ENCODE measurements around the gene TMEM209.
A peak's percentile ranks its signal among the peaks of the same experiment; 100 is the strongest.

The TMEM209 gene

DNA sequence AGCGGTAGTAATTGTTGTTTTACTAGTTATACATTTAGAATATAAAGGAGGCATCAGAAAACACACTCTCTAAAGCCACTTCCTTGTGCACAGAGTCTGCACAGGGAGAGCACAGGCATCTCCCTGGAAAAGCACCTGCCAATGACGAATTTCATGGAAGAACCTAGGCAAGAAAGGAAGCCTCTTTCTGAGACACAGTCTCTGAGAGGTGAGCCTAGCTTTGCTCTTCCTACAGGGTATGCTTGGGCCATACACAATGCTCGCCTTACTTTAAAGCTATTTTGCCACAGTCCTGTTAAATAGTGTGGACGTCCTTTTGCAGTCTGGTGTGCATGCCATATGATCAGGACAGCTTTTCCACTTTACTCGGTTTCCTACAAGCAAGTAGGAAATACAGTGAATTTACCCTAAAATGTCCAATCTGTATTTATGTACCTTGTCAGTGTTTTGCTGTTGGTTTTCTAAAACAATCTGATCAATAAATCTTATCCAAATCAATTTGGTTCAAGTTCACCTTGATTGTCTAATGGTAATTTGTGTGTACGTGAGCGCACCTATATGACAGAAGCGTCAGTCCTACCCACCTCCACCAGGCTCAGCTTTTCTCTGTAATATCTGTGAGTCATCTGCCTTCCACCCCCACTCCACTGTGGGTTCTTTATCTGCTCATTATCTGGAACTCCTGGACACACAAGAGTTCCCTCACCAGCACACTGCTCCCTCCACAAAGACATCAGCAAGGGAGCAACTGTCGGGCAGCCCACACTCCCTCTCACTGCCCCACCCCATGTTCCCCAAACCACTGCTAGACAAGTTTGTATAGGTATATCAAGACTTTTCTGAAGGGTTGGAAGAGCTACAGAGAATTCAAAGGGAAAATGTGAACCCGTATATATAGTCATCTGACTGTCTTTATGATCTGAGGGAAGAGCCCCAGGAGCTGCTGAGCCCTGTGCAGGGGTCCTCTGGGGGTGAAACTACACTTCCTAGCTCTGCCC, 69.7 kb downstream of the TMEM209 start:
- Histone ChIP-seq H3K27me3 (ENCODE audit: control insufficient read depth in 1 of 2, insufficient read depth in 1 of 2, low read length in 2 of 2) (no peaks in the 10 kb centered on the region), H2BK12ac (ENCODE audit: low read length in 2 of 2) (no peak overlapping the region), H2BK120ac (ENCODE audit: low read depth, low read length) (no peak overlapping the region), H4K91ac (ENCODE audit: low read length) (no peak overlapping the region), H3K4ac (ENCODE audit: low read depth in 1 of 2, low read length in 2 of 2) (no peak overlapping the region), H3K9ac (ENCODE audit: low read length) (no peak overlapping the region), H3K4me1 (ENCODE audit: control insufficient read depth, insufficient read depth, low read depth, low read length) (peaks cover 7% of the 10 kb centered on the region), H2AFZ (ENCODE audit: low read depth, low read length) (no peak overlapping the region), H3K4me2 (ENCODE audit: low read length, poor library complexity, severe bottlenecking) (no peak overlapping the region), H3K4me3 (ENCODE audit: insufficient read depth in 1 of 2, low read depth in 1 of 2, low read length in 2 of 2) (no peak overlapping the region), H3K23ac (ENCODE audit: low read length in 2 of 2) (no peak overlapping the region), H2AK5ac (ENCODE audit: low read length, severe bottlenecking) (no peak overlapping the region), H3K79me1 (replicated peaks; ENCODE audit: low read length, poor library complexity, severe bottlenecking) (peaks cover 11% of the 10 kb centered on the region), H2BK15ac (ENCODE audit: low read depth, poor library complexity, severe bottlenecking) (no peak overlapping the region), H3K18ac (ENCODE audit: low read depth in 1 of 2, low read length in 2 of 2) (no peak overlapping the region), H3K14ac (ENCODE audit: low read length in 2 of 2) (no peak overlapping the region), H3K9me3 (ENCODE audit: control insufficient read depth, low read length) (no peaks in the 10 kb centered on the region), H2BK5ac (ENCODE audit: low read depth, low read length, poor library complexity, severe bottlenecking) (no peak overlapping the region), H3K27ac (ENCODE audit: low read length, poor library complexity, severe bottlenecking) (no peak overlapping the region), H4K8ac (ENCODE audit: low read length) (no peak overlapping the region), H3K36me3 (ENCODE audit: control insufficient read depth in 1 of 2, insufficient read depth in 2 of 2, low read depth in 1 of 2, low read length in 2 of 2) (peaks cover 24 to 60% of the 10 kb centered on the region in 2 experiments)
- 91% methylated on average over 8 of the region's 10 CpGs for WGBS
- peak; percentile 37 for DNase-seq

DNA sequence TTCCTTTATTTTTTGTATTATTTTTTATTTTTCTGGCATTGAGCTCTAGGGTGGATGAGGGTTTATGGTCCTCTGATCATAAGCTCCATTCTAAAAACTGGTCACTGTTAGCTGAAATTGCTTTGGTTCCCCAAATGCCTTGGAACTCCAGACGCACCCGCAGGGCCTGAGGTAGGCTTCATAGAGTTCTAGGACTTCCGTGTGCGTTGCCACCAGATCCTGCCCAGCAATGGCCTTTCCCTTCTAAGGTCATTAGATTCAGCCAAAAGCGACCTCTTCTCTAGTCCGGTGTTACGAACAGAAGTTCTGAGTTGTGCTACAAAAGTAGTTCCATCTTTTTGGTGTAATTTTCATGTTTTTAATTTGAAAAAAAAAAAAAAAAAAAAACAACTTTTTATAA, 70.5 kb downstream of the TMEM209 start:
- Histone ChIP-seq H2AK5ac (ENCODE audit: low read length, severe bottlenecking) (no peak overlapping the region), H2AFZ (ENCODE audit: low read depth, low read length) (no peak overlapping the region), H3K79me1 (replicated peaks; ENCODE audit: low read length, poor library complexity, severe bottlenecking) (peaks cover 11% of the 10 kb centered on the region), H3K4ac (ENCODE audit: low read depth in 1 of 2, low read length in 2 of 2) (no peak overlapping the region), H3K4me1 (ENCODE audit: control insufficient read depth, insufficient read depth, low read depth, low read length) (peaks cover 4% of the 10 kb centered on the region), H3K36me3 (ENCODE audit: control insufficient read depth in 1 of 2, insufficient read depth in 2 of 2, low read depth in 1 of 2, low read length in 2 of 2) (peaks cover 18 to 62% of the 10 kb centered on the region in 2 experiments), H4K91ac (ENCODE audit: low read length) (no peak overlapping the region), H4K8ac (ENCODE audit: low read length) (no peak overlapping the region), H3K4me3 (ENCODE audit: insufficient read depth in 1 of 2, low read depth in 1 of 2, low read length in 2 of 2) (no peak overlapping the region), H3K27me3 (ENCODE audit: control insufficient read depth in 1 of 2, insufficient read depth in 1 of 2, low read length in 2 of 2) (no peaks in the 10 kb centered on the region), H3K4me2 (ENCODE audit: low read length, poor library complexity, severe bottlenecking) (no peak overlapping the region), H3K27ac (ENCODE audit: low read length, poor library complexity, severe bottlenecking) (no peak overlapping the region), H3K9ac (ENCODE audit: low read length) (no peak overlapping the region), H2BK12ac (ENCODE audit: low read length in 2 of 2) (no peak overlapping the region), H2BK120ac (ENCODE audit: low read depth, low read length) (no peak overlapping the region), H3K14ac (ENCODE audit: low read length in 2 of 2) (no peak overlapping the region), H2BK15ac (ENCODE audit: low read depth, poor library complexity, severe bottlenecking) (no peak overlapping the region), H3K23ac (ENCODE audit: low read length in 2 of 2) (no peak overlapping the region), H3K9me3 (ENCODE audit: control insufficient read depth, low read length) (no peaks in the 10 kb centered on the region), H3K18ac (ENCODE audit: low read depth in 1 of 2, low read length in 2 of 2) (no peak overlapping the region), H2BK5ac (ENCODE audit: low read depth, low read length, poor library complexity, severe bottlenecking) (no peak overlapping the region)
- DNase-seq: no peak
- over 99% methylated on average over 7 of the region's 7 CpGs for WGBS

DNA sequence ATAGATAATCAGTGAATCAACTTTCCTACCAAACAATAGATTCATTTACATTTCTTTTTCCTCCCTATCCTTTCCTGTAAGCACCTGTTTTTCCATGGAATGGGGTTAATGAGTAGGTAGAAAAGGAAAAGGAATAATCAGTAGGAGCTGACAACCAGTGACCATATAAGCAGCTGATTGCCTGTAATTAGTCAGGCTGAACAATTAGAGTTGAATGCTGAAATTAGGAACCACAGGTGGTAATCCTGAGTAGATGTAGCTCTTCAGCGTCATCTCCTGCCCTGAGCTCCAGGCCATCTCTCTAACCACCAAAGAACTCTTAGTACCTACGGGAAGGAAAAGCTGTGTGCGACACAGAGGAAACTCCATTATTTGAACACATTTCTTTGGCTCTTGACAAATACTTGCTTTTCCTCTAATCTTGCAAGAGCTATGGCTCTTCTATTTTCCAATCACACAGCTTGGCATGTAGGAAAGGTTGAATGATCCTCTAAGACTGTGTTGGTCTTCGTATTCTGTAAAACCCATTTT, 71.0 kb downstream of the TMEM209 start:
- Histone ChIP-seq H3K9me3 (ENCODE audit: control insufficient read depth, low read length) (no peaks in the 10 kb centered on the region), H2BK12ac (ENCODE audit: low read length in 2 of 2) (no peak overlapping the region), H2AFZ (ENCODE audit: low read depth, low read length) (no peak overlapping the region), H3K4me2 (ENCODE audit: low read length, poor library complexity, severe bottlenecking) (no peak overlapping the region), H3K36me3 (ENCODE audit: control insufficient read depth in 1 of 2, insufficient read depth in 2 of 2, low read depth in 1 of 2, low read length in 2 of 2) (peaks cover 16 to 62% of the 10 kb centered on the region in 2 experiments), H2BK120ac (ENCODE audit: low read depth, low read length) (no peak overlapping the region), H3K14ac (ENCODE audit: low read length in 2 of 2) (no peak overlapping the region), H3K27ac (ENCODE audit: low read length, poor library complexity, severe bottlenecking) (no peak overlapping the region), H3K4me1 (ENCODE audit: control insufficient read depth, insufficient read depth, low read depth, low read length) (peaks cover 1% of the 10 kb centered on the region), H3K18ac (ENCODE audit: low read depth in 1 of 2, low read length in 2 of 2) (no peak overlapping the region), H3K23ac (ENCODE audit: low read length in 2 of 2) (no peak overlapping the region), H4K8ac (ENCODE audit: low read length) (no peak overlapping the region), H3K4me3 (ENCODE audit: insufficient read depth in 1 of 2, low read depth in 1 of 2, low read length in 2 of 2) (no peak overlapping the region), H4K91ac (ENCODE audit: low read length) (no peak overlapping the region), H2BK15ac (ENCODE audit: low read depth, poor library complexity, severe bottlenecking) (no peak overlapping the region), H2AK5ac (ENCODE audit: low read length, severe bottlenecking) (no peak overlapping the region), H3K9ac (ENCODE audit: low read length) (no peak overlapping the region), H3K4ac (ENCODE audit: low read depth in 1 of 2, low read length in 2 of 2) (no peak overlapping the region), H3K79me1 (replicated peaks; ENCODE audit: low read length, poor library complexity, severe bottlenecking) (peaks cover 11% of the 10 kb centered on the region), H3K27me3 (ENCODE audit: control insufficient read depth in 1 of 2, insufficient read depth in 1 of 2, low read length in 2 of 2) (no peaks in the 10 kb centered on the region), H2BK5ac (ENCODE audit: low read depth, low read length, poor library complexity, severe bottlenecking) (no peak overlapping the region)
- WGBS: 92% methylated on average over 4 of the region's 4 CpGs
- DNase-seq: no peak

DNA sequence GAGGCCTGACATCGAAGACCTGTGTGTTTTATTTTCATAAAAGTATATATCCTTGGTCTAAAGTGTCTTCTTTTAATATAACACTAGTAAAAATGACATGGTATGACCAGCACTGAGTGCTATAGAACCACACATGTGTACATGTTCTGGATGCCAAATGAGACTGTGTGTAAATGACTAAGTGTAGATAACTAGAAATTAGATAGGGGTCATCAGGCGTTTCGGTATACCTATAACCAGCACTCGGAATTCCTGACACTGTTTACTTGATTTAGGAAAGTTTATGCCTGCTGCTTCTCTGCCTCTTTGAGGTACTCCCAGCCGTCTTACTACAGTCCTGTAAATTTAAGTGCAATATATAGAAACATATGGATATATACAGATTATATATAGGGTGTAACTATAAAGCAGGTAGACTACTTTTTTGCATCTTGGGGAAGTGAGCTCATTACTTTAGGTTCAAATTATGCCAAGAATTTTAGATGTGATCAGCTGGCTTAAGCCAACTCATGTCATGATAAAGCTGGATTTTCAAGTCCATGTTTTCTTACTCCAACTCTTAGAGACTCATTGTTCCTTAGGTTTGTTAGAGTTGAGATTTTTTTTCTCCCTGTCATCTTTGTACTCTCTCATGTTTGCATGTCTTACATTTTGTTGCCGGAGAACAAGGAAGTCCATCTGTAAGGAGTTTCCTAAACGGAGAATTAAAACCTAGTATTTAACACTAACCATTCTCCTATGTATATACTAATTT, 72.0 kb downstream of the TMEM209 start:
- Histone ChIP-seq H3K4me3 (ENCODE audit: insufficient read depth in 1 of 2, low read depth in 1 of 2, low read length in 2 of 2) (no peak overlapping the region), H3K27me3 (ENCODE audit: control insufficient read depth in 1 of 2, insufficient read depth in 1 of 2, low read length in 2 of 2) (no peaks in the 10 kb centered on the region), H3K4me2 (ENCODE audit: low read length, poor library complexity, severe bottlenecking) (no peak overlapping the region), H3K79me1 (replicated peaks; ENCODE audit: low read length, poor library complexity, severe bottlenecking) (peaks cover 11% of the 10 kb centered on the region), H2BK5ac (ENCODE audit: low read depth, low read length, poor library complexity, severe bottlenecking) (no peak overlapping the region), H3K14ac (ENCODE audit: low read length in 2 of 2) (no peak overlapping the region), H3K4ac (ENCODE audit: low read depth in 1 of 2, low read length in 2 of 2) (no peak overlapping the region), H3K9me3 (ENCODE audit: control insufficient read depth, low read length) (no peaks in the 10 kb centered on the region), H4K8ac (ENCODE audit: low read length) (no peak overlapping the region), H3K4me1 (ENCODE audit: control insufficient read depth, insufficient read depth, low read depth, low read length) (peaks cover 1% of the 10 kb centered on the region), H3K23ac (ENCODE audit: low read length in 2 of 2) (no peak overlapping the region), H2BK15ac (ENCODE audit: low read depth, poor library complexity, severe bottlenecking) (no peak overlapping the region), H3K36me3 (ENCODE audit: control insufficient read depth in 1 of 2, insufficient read depth in 2 of 2, low read depth in 1 of 2, low read length in 2 of 2) (peaks cover 18 to 62% of the 10 kb centered on the region in 2 experiments), H2BK12ac (ENCODE audit: low read length in 2 of 2) (no peak overlapping the region), H2AFZ (ENCODE audit: low read depth, low read length) (no peak overlapping the region), H3K27ac (ENCODE audit: low read length, poor library complexity, severe bottlenecking) (no peak overlapping the region), H2BK120ac (ENCODE audit: low read depth, low read length) (no peak overlapping the region), H3K9ac (ENCODE audit: low read length) (no peak overlapping the region), H3K18ac (ENCODE audit: low read depth in 1 of 2, low read length in 2 of 2) (no peak overlapping the region), H4K91ac (ENCODE audit: low read length) (no peak overlapping the region), H2AK5ac (ENCODE audit: low read length, severe bottlenecking) (no peak overlapping the region)
- 100% methylated on average over 3 of the region's 7 CpGs for WGBS
- DNase-seq: no peak

Measured in mesenchymal stem cell (in vitro differentiated cells and primary cell).